Kidney (tissue), 14 donors: ENCODE results near the gene SPECC1. TPM values are rescaled to one million over a fixed set of nuclear protein-coding genes. Genes with fewer than 3 reads are reported as not detected.

Experiments
- DNase-seq, 5 donors: peaks; one replicate each; pipeline ENCODE4 v3.0.0-alpha.2; 2013 to 2020
- FAIRE-seq: peaks from 2 replicates; lab custom pipeline; 2012; peaks lifted over from hg19 to GRCh38; lab: Jason Lieb, UNC
- H3K27ac ChIP-seq, 2 donors: one replicate each; pipeline ENCODE4 v1.7.0; 2013; ENCODE audit warnings: low read depth in 2 of 2, low read length in 2 of 2, inconsistent platforms in 1 of 2
- H3K27me3 ChIP-seq: one replicate; pipeline ENCODE4 v1.7.1; 2013; ENCODE audit warnings: low read length, inconsistent platforms; ENCODE audit not compliant: control insufficient read depth, insufficient read depth
- H3K36me3 ChIP-seq, 3 donors: one replicate each; pipeline versions ENCODE4 v1.7.0 to v1.7.1; 2013; ENCODE audit warnings: low read length in 3 of 3, control low read depth in 1 of 3, inconsistent platforms in 1 of 3; ENCODE audit not compliant: insufficient read depth in 3 of 3, control insufficient read depth in 2 of 3
- H3K4me1 ChIP-seq, 3 donors: one replicate each; pipeline versions ENCODE4 v1.7.0 to v1.7.1; 2013; ENCODE audit warnings: low read length in 3 of 3, inconsistent platforms in 1 of 3, low read depth in 1 of 3; ENCODE audit not compliant: control insufficient read depth in 2 of 3, insufficient read depth in 2 of 3
- H3K4me3 ChIP-seq, 3 donors: one replicate each; pipeline versions ENCODE4 v1.7.0 to v1.8.1; 2013; ENCODE audit warnings: low read length in 3 of 3, control low read depth in 1 of 3, inconsistent platforms in 1 of 3
- H3K9ac ChIP-seq, 3 donors: one replicate each; pipeline versions ENCODE4 v1.7.0 to v1.7.1; 2013; ENCODE audit warnings: low read length in 3 of 3, control low read depth in 1 of 3, inconsistent platforms in 1 of 3
- H3K9me3 ChIP-seq, 3 donors: one replicate each; pipeline versions ENCODE4 v1.7.0 to v1.7.1; 2013; ENCODE audit warnings: low read length in 3 of 3, control low read depth in 1 of 3, inconsistent platforms in 1 of 3; ENCODE audit not compliant: control insufficient read depth in 2 of 3, insufficient read depth in 1 of 3
- intact Hi-C: fragments of 100-400 bp; cut with DNase I; formaldehyde crosslinking; loops from one replicate; pipeline ENCODE4 v1.11.1; 2022
- polyA plus RNA-seq: library from polyadenylated mRNA; stranded (reverse); fragments of 350-450 nt; fragmentation: Illumina TruSeq; extraction: RNeasy Lipid Tissue Mini Kit (QIAGEN cat#74804); gene quantifications from one replicate; pipeline ENCODE4 v1.2.3, GENCODE V29; 2014; ENCODE audit warnings: low read depth, low replicate concordance; ENCODE audit not compliant: insufficient read depth
- total RNA-seq: library from RNA; stranded (reverse); fragmentation: NEBNext Ultra II Directional; extraction: Animal tissue kit (Norgen Biotek cat#: 25700); gene quantifications from one replicate; pipeline ENCODE4 v1.2.1, GENCODE V29; 2021
- TF ChIP-seq, protein P1 (sequence below): IDR thresholded peaks from 3 replicates; pipeline ENCODE4 v1.5.1; 2012; ENCODE audit warnings: mild to moderate bottlenecking, moderate library complexity, borderline replicate concordance; ENCODE audit not compliant: insufficient read depth; ENCODE audit errors: extremely low read depth
- donor health status: control.
- donor health status: control.
- donor health status: control.
- donor health status: control.
- donor health status: control.
- donor health status: DM: yes; HTN: yes; CAD: no.
- donor health status: Normal renal cell carcinoma (clear cell type).

Gene SPECC1
- total and polyA plus RNA-seq, 2 donors from 2014 or later = 7.6 to 29.1 TPM

DNA sequence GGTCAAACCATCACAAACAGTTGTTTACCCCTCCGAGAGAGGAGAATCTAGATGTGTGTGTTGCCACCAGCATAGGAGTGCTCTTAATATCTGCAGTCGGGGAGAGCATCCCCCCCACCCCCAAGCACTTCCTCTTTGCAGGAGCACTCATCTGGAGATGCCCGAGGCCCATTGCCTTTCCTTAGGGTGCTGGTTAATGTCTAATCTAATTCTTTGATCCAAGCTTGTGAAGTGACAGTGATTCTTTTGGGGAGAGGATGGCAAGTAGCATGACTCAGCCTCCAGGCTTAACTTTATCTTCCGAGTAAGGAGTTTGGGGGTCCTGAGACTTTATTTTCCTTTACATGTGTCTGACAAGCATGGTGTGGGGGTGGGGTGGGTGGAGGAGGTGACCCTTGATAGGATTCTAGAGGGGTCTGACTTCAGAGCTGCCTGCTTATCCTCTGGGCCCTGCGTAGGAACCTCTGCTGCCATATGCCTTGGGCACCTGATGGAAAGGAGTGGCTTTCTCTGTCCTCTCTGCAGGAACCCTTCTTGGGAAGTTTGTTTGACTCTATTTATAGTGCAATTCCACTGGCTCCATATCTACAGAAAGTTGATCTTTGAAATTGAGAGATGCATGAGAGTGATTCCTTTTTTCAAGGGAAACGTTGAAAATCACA, 207.1 kb downstream of the SPECC1 start:
- H3K9me3 ChIP-seq = no peaks in the 10 kb centered on the region
- intact Hi-C loops = loop anchor here (10.0 kb wide), 1 partner anchor 61 kb away; no protein-coding TSS in a partner anchor
- no peaks in the 10 kb centered on the region for H3K36me3 ChIP-seq
- no peak overlapping the region for H3K4me3 ChIP-seq
- H3K27ac ChIP-seq = no peak overlapping the region
- no peaks in the 10 kb centered on the region for H3K27me3 ChIP-seq
- TF ChIP-seq, protein P1, sequence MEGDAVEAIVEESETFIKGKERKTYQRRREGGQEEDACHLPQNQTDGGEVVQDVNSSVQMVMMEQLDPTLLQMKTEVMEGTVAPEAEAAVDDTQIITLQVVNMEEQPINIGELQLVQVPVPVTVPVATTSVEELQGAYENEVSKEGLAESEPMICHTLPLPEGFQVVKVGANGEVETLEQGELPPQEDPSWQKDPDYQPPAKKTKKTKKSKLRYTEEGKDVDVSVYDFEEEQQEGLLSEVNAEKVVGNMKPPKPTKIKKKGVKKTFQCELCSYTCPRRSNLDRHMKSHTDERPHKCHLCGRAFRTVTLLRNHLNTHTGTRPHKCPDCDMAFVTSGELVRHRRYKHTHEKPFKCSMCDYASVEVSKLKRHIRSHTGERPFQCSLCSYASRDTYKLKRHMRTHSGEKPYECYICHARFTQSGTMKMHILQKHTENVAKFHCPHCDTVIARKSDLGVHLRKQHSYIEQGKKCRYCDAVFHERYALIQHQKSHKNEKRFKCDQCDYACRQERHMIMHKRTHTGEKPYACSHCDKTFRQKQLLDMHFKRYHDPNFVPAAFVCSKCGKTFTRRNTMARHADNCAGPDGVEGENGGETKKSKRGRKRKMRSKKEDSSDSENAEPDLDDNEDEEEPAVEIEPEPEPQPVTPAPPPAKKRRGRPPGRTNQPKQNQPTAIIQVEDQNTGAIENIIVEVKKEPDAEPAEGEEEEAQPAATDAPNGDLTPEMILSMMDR = no peak
- no peaks in the 10 kb centered on the region for H3K4me1 ChIP-seq
- no peak overlapping the region for H3K9ac ChIP-seq
- FAIRE-seq (no peak), DNase-seq (peak in 3 of 5 donors; percentile 40 to 51 (median 46))

DNA sequence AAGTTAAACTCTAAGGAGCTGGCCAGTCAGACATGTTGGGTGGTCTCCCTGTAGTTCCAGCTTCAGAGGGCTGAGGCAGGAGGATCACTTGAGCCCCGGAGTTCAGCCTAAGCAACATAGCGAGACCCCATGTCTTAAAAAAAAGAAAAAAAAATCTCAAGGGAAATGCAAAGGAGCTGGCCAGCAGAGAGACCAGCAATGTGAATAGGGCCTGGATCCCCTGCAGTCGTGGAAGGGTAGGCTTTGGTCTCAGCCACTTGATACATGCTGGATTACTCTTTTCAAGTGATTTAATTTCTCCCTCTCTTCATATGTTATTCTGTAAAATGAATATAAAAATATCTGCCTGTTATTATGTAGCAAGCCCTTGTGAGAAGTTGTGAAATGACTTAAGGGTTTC, 207.7 kb downstream of the SPECC1 start:
- TF ChIP-seq, protein P1 = no peak
- FAIRE-seq (no peak), DNase-seq (no peak)
- no peaks in the 10 kb centered on the region for H3K4me1 ChIP-seq
- no peaks in the 10 kb centered on the region for H3K9me3 ChIP-seq
- intact Hi-C loops = loop anchor here (10.0 kb wide), 1 partner anchor 62 kb away; no protein-coding TSS in a partner anchor
- no peaks in the 10 kb centered on the region for H3K36me3 ChIP-seq
- no peak overlapping the region for H3K4me3 ChIP-seq
- H3K9ac ChIP-seq = no peak overlapping the region
- H3K27me3 ChIP-seq = no peaks in the 10 kb centered on the region
- no peak overlapping the region for H3K27ac ChIP-seq

DNA sequence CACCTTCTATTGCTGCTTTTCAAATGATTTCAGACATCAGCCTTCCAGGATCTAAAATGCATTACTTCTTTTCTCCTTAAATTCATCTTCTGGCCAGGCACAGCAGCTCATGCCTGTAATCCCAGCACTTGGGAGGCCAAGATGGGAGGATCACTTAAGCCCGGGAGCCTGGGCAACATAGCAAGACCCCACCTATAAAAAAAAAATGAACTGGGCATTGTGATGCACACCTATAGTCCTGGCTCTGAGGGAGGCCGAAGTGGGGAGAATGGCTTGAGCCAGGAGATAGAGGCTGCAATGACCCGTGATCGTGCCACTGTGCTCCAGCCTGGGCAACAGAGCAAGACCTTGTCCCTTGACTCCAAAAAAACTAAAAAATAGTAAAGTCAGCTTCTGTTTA, 208.5 kb downstream of the SPECC1 start:
- DNase-seq = no peak
- no peak overlapping the region for H3K9ac ChIP-seq
- H3K4me1 ChIP-seq = no peaks in the 10 kb centered on the region
- no peaks in the 10 kb centered on the region for H3K9me3 ChIP-seq
- no peaks in the 10 kb centered on the region for H3K27me3 ChIP-seq
- TF ChIP-seq, protein P1 = no peak
- no peaks in the 10 kb centered on the region for H3K36me3 ChIP-seq
- no peak for FAIRE-seq
- intact Hi-C loops = loop anchor here (10.0 kb wide), 1 partner anchor 63 kb away; no protein-coding TSS in a partner anchor
- no peak overlapping the region for H3K4me3 ChIP-seq
- no peak overlapping the region for H3K27ac ChIP-seq
